B cell (primary cell): ENCODE measurements around the gene ABCC9. TPM values are rescaled to one million over a fixed set of nuclear protein-coding genes. Genes with fewer than 3 reads are reported as not detected.

Experiments used
- ATAC-seq: fragments of 200-7000 bp; cut with Tn5 transposase; one replicate; pipeline ENCODE4 v1.10.0; 2021; ENCODE audit warnings: low read depth, mild to moderate bottlenecking, moderate number of reproducible peaks, moderate library complexity
- CTCF ChIA-PET: fragments of 350-600 bp; sonication (Branson Sonifier 250); formaldehyde crosslinking; loops from one replicate; lab custom pipeline; 2021; ENCODE audit warnings: antibody characterized with exemption, inconsistent platforms; lab: Charles Lee
- POLR2A ChIA-PET: fragments of 350-600 bp; sonication (Branson Sonifier 250); formaldehyde crosslinking; loops from one replicate; lab custom pipeline; 2021; ENCODE audit warnings: antibody characterized with exemption; lab: Charles Lee
- DNase-seq: peaks from one replicate; pipeline ENCODE4 v3.0.0; 2013
- H2AFZ ChIP-seq: 2 replicates; pipeline ENCODE4 v1.6.1; 2012; ENCODE audit warnings: mild to moderate bottlenecking, low read depth, low read length; ENCODE audit not compliant: insufficient read depth, poor library complexity, severe bottlenecking
- H3K27ac ChIP-seq, 2 donors: 1 replicate in 1 of 2; 2 replicates in 1 of 2; pipeline ENCODE4 v1.5.1; 2012 to 2013; ENCODE audit warnings: low read length in 2 of 2, mild to moderate bottlenecking in 2 of 2, moderate library complexity in 1 of 2
- H3K27me3 ChIP-seq, 4 experiments: fragments of 200-600 bp in 1 of 4; sonication (generic) in 1 of 4; replicated peaks in 1 of 4; 1 replicate in 2 of 4; 2 replicates in 2 of 4; pipeline versions ENCODE4 v1.6.1 to v1.7.0; 2013 to 2016; ENCODE audit warnings: low read length in 3 of 4, mild to moderate bottlenecking in 2 of 4, mixed read lengths in 1 of 4, moderate library complexity in 1 of 4; ENCODE audit not compliant: insufficient read depth in 4 of 4, control insufficient read depth in 3 of 4; ENCODE audit errors: control extremely low read depth in 1 of 4
- H3K36me3 ChIP-seq, 2 experiments: replicated peaks in 1 of 2; 1 replicate in 1 of 2; 2 replicates in 1 of 2; pipeline versions ENCODE4 v1.6.1 to v1.7.1; 2013; ENCODE audit warnings: low read length in 1 of 2; ENCODE audit not compliant: insufficient read depth in 2 of 2, control insufficient read depth in 1 of 2; ENCODE audit errors: control extremely low read depth in 1 of 2, extremely low read depth in 1 of 2
- H3K4me1 ChIP-seq, 2 donors: fragments of 200-600 bp in 1 of 2; sonication (generic) in 1 of 2; 1 replicate in 1 of 2; 2 replicates in 1 of 2; pipeline versions ENCODE4 v1.5.1 to v1.6.1; 2013 to 2017; ENCODE audit warnings: low read length in 2 of 2; ENCODE audit not compliant: control insufficient read depth in 2 of 2, insufficient read depth in 2 of 2
- H3K4me2 ChIP-seq: replicated peaks from 2 replicates; pipeline ENCODE3; 2012; ENCODE audit warnings: mild to moderate bottlenecking, low read depth, low read length; ENCODE audit not compliant: poor library complexity, severe bottlenecking
- H3K4me3 ChIP-seq, 5 experiments: fragments of 200-600 bp in 1 of 5; sonication (generic) in 1 of 5; 1 replicate in 3 of 5; 2 replicates in 2 of 5; pipeline versions ENCODE4 v1.5.1 to v1.7.0; 2011 to 2016; ENCODE audit warnings: low read length in 4 of 5, mild to moderate bottlenecking in 4 of 5, low read depth in 2 of 5, control low read depth in 1 of 5, moderate library complexity in 1 of 5; ENCODE audit not compliant: insufficient read depth in 1 of 5; ENCODE audit errors: control extremely low read depth in 1 of 5, extremely low read depth in 1 of 5
- H3K79me2 ChIP-seq: fragments of 200-600 bp; sonication (generic); one replicate; pipeline ENCODE4 v1.6.0; 2016; ENCODE audit warnings: low read length; ENCODE audit not compliant: control insufficient read depth, insufficient read depth
- H3K9ac ChIP-seq: fragments of 200-600 bp; sonication (generic); 2 replicates; pipeline ENCODE4 v1.6.1; 2017; ENCODE audit warnings: mild to moderate bottlenecking, low read length, moderate library complexity
- H3K9me3 ChIP-seq, 3 donors: one replicate each; pipeline versions ENCODE4 v1.6.1 to v1.7.1; 2013; ENCODE audit warnings: low read length in 2 of 3; ENCODE audit not compliant: control insufficient read depth in 2 of 3, insufficient read depth in 1 of 3; ENCODE audit errors: control extremely low read depth in 1 of 3
- H4K20me1 ChIP-seq: 2 replicates; pipeline ENCODE4 v1.6.0; 2012; ENCODE audit warnings: mild to moderate bottlenecking, low read length; ENCODE audit not compliant: insufficient read depth, control insufficient read depth, poor library complexity, severe bottlenecking
- H3K27ac Mint-ChIP-seq: one replicate; pipeline ENCODE4 v1.8.0; 2021; ENCODE audit warnings: mixed read lengths
- H3K27me3 Mint-ChIP-seq: one replicate; pipeline ENCODE4 v1.8.0; 2021; ENCODE audit warnings: mixed read lengths
- H3K4me1 Mint-ChIP-seq: one replicate; pipeline ENCODE4 v1.8.0; 2021; ENCODE audit warnings: mixed read lengths
- H3K4me3 Mint-ChIP-seq: one replicate; pipeline ENCODE4 v1.8.0; 2021; ENCODE audit warnings: mixed read lengths
- H3K9me3 Mint-ChIP-seq: one replicate; pipeline ENCODE4 v1.8.0; 2022; ENCODE audit warnings: mixed read lengths; ENCODE audit not compliant: insufficient read depth
- EZH2 ChIP-seq: IDR thresholded peaks from 2 replicates; pipeline ENCODE4 v1.6.1; 2012; ENCODE audit warnings: borderline replicate concordance, low read depth, mild to moderate bottlenecking, moderate library complexity, low read length; ENCODE audit not compliant: insufficient read depth, poor library complexity, severe bottlenecking
- WGBS: methylation state at CpG from one replicate; pipeline ENCODE4 v1.1.5; 2013; ENCODE audit warnings: missing lambda C conversion rate; ENCODE audit not compliant: insufficient coverage; 5-methylcytosine and 5-hydroxymethylcytosine counted together
- intact Hi-C: fragments of 100-400 bp; cut with micrococcal nuclease; formaldehyde crosslinking; loops from one replicate; pipeline ENCODE4 v1.10.0; 2022
- polyA plus RNA-seq: library from polyadenylated mRNA; depleted of rRNA; stranded (reverse); fragments of >200 nt; gene quantifications from 2 replicates; pipeline ENCODE4 v1.2.3, GENCODE V29; 2012
- total RNA-seq, 2 donors: library from RNA; stranded (reverse); fragments of 120-200 nt in 1 of 2; gene quantifications; 1 replicate in 1 of 2; 2 replicates in 1 of 2; pipeline versions ENCODE4 v1.2.3 to v1.2.4, GENCODE V29; 2013 to 2022
- TF ChIP-seq, protein P1 (sequence below): fragments of 200-600 bp; IDR thresholded peaks from one replicate; pipeline ENCODE4 v1.8.0; 2022; ENCODE audit warnings: antibody characterized with exemption, mild to moderate bottlenecking

The ABCC9 gene
- total and polyA plus RNA-seq, 2 donors (not counting 1 experiment from before 2014, with no cell fraction given), result not detected

DNA sequence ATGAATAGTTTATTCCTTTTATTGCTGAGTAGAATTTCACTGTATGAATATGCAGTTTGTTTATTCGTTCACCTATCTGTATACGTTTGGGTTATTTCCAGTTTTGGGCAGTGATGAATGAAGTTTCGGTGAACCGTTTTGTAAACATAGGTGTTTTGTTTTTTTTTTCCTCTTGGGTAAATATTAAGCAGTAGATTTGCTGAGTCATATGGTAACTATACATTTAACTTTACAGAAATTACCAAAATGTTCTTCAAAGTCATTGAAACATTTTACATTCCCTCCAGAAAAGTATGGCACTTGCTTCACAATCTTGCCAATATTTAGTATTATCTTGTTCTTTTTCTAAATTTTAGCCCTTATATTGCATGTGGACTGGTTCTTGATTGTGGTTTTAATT is 3.8 kb upstream of the ABCC9 start:
- WGBS, result no CpG with 5 or more reads among the region's 4 CpGs
- Histone ChIP-seq H4K20me1 (no peaks in the 10 kb centered on the region), H3K4me2 (no peak overlapping the region), H3K4me1 (peaks cover 7 to 10% of the 10 kb centered on the region in 2 donors), H3K36me3 (no peaks in the 10 kb centered on the region), H3K9me3 (peaks cover 1 to 24% (median 9%) of the 10 kb centered on the region in 3 donors), H3K79me2 (no peaks in the 10 kb centered on the region), H3K27me3 (peaks cover 0 to 26% (median 13%) of the 10 kb centered on the region in 4 experiments), H3K9ac (no peak overlapping the region), H3K4me3 (no peak overlapping the region), H3K27ac (no peak overlapping the region), H2AFZ (no peak overlapping the region)
- Mint-ChIP-seq H3K27ac (no peak overlapping the region), H3K27me3 (peaks cover 35% of the 10 kb centered on the region), H3K4me1 (peaks cover 11% of the 10 kb centered on the region), H3K4me3 (no peak overlapping the region), H3K9me3 (peaks cover 13% of the 10 kb centered on the region)
- intact Hi-C loops, result no loop called here
- POLR2A ChIA-PET, result no interaction called here
- no peak for ATAC-seq
- CTCF ChIA-PET, result no interaction called here
- TF ChIP-seq, protein P1, sequence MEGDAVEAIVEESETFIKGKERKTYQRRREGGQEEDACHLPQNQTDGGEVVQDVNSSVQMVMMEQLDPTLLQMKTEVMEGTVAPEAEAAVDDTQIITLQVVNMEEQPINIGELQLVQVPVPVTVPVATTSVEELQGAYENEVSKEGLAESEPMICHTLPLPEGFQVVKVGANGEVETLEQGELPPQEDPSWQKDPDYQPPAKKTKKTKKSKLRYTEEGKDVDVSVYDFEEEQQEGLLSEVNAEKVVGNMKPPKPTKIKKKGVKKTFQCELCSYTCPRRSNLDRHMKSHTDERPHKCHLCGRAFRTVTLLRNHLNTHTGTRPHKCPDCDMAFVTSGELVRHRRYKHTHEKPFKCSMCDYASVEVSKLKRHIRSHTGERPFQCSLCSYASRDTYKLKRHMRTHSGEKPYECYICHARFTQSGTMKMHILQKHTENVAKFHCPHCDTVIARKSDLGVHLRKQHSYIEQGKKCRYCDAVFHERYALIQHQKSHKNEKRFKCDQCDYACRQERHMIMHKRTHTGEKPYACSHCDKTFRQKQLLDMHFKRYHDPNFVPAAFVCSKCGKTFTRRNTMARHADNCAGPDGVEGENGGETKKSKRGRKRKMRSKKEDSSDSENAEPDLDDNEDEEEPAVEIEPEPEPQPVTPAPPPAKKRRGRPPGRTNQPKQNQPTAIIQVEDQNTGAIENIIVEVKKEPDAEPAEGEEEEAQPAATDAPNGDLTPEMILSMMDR, result no peak
- TF ChIP-seq EZH2, result no peak
- no peak for DNase-seq

DNA sequence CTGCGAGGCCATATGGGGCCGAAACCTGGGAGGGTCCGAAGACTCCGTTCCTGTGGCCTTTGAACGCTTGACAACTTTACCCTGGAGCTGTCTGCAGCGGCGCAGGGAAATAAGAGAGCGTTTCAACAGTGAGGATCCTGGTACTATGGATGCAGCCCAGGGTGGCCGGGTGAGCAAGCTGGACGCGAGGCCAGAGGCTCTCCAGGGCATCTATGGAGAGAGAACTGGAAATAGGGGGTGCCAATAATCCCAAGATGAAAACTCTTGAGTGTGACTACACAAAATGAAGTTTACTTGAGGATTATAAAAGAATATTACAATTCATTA is 1.1 kb upstream of the ABCC9 start:
- Histone ChIP-seq H3K4me1 (peaks cover 7 to 10% of the 10 kb centered on the region in 2 donors), H3K79me2 (no peaks in the 10 kb centered on the region), H4K20me1 (no peaks in the 10 kb centered on the region), H3K4me2 (no peak overlapping the region), H3K27ac (no peak overlapping the region), H3K27me3 (peaks cover 0 to 33% (median 22%) of the 10 kb centered on the region in 4 experiments), H3K9me3 (peaks cover 2 to 24% (median 9%) of the 10 kb centered on the region in 3 donors), H2AFZ (no peak overlapping the region), H3K4me3 (no peak overlapping the region), H3K9ac (no peak overlapping the region), H3K36me3 (no peaks in the 10 kb centered on the region)
- no peak overlapping the region for H3K27ac Mint-ChIP-seq
- intact Hi-C loops, result no loop called here
- ATAC-seq, result no peak
- no peak for DNase-seq
- WGBS, result 40% methylated on average over 8 of the region's 11 CpGs
- CTCF ChIA-PET, result no interaction called here
- H3K4me3 Mint-ChIP-seq, result no peak overlapping the region
- peaks cover 11% of the 10 kb centered on the region for H3K4me1 Mint-ChIP-seq
- H3K27me3 Mint-ChIP-seq, result peaks cover 50% of the 10 kb centered on the region
- POLR2A ChIA-PET, result no interaction called here
- peaks cover 11% of the 10 kb centered on the region for H3K9me3 Mint-ChIP-seq
- TF ChIP-seq EZH2, result no peak
- TF ChIP-seq, protein P1, result no peak
